Vagina (tissue), 2 donors: ENCODE data around the gene ITPR1.

Experiments used
- CTCF ChIP-seq, 3 experiments: fragments of 450-650 bp in 2 of 3; fragments of 200-600 bp in 1 of 3; sonication (generic) in 1 of 3; IDR thresholded peaks; one replicate each; pipeline ENCODE4 v1.5.1; 2017 to 2019; ENCODE audit warnings: antibody characterized with exemption in 3 of 3, mild to moderate bottlenecking in 2 of 3, moderate library complexity in 2 of 3
- POLR2A ChIP-seq, 2 donors: fragments of 450-650 bp; IDR thresholded peaks; one replicate each; pipeline ENCODE4 v1.6.1; 2017; ENCODE audit warnings: antibody characterized with exemption in 2 of 2, mild to moderate bottlenecking in 2 of 2, moderate library complexity in 2 of 2

GRCh38 chr3:4613366-4613765 lies 120.2 kb downstream of the ITPR1 start:
- TF ChIP-seq POLR2A (IDR thresholded peaks at IDR 0.05) (no peak), CTCF (IDR thresholded peaks at IDR 0.05) (no peak)
